ENCODE data around the gene EMP1.

Gene EMP1

DNA sequence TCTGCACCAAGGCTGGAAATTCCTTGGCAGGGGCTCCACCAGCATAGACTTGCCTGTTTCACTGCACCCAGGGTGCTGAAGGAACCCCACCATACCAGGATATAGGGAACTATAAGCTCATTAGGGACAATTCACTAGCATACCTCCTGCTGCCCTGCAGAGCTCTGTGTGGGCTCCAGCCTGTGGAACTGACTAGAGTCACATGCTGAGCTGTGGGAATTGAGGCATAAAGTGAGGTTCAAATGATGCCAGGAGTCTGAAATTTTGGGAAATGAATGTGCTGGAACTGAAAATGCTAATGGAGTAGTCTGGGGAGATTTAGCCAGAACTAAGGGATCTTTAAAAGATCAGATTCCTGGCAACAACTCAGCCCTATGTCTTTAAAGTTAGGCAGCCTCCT is 7.3 kb upstream of the EMP1 start:
- Histone ChIP-seq H3K9me3 (ENCODE audit: insufficient read depth, low read depth, low read length) (no peaks in the 10 kb centered on the region), H2AFZ (ENCODE audit: insufficient read depth, low read length, poor library complexity) (no peak overlapping the region), H4K8ac (ENCODE audit: low read depth, low read length) (no peak overlapping the region), H3K4ac (ENCODE audit: low read depth, low read length) (no peak overlapping the region), H2BK5ac (ENCODE audit: low read depth, low read length, poor library complexity) (no peak overlapping the region), H2BK120ac (ENCODE audit: insufficient read depth, low read length, poor library complexity) (no peak overlapping the region), H4K91ac (ENCODE audit: low read depth, low read length) (peak overlapping the region; percentile 13), H3K9ac (ENCODE audit: low read length) (no peak overlapping the region), H2BK12ac (ENCODE audit: low read length) (peak overlapping the region; percentile 35), H3K23ac (ENCODE audit: low read length) (no peak overlapping the region), H3K27me3 (ENCODE audit: insufficient read depth, low read length) (no peaks in the 10 kb centered on the region), H3K18ac (ENCODE audit: low read length) (no peak overlapping the region), H3K4me2 (ENCODE audit: low read length) (no peak overlapping the region), H3K79me2 (ENCODE audit: control insufficient read depth, insufficient read depth, low read length, poor library complexity) (peaks cover under 1% of the 10 kb centered on the region), H3K36me3 (ENCODE audit: control insufficient read depth in 1 of 2, insufficient read depth in 2 of 2, low read length in 2 of 2) (no peaks in the 10 kb centered on the region), H4K12ac (ENCODE audit: low read depth, low read length) (no peak overlapping the region), H3K79me1 (ENCODE audit: low read length) (peaks cover 5% of the 10 kb centered on the region), H3K14ac (ENCODE audit: low read length) (no peak overlapping the region), H2AK5ac (ENCODE audit: low read length) (no peak overlapping the region), H3K4me1 (ENCODE audit: control insufficient read depth in 1 of 2, insufficient read depth in 2 of 2, low read length in 2 of 2) (peaks cover 9 to 11% of the 10 kb centered on the region in 2 experiments), H3K4me3 (ENCODE audit: low read depth, low read length) (no peak overlapping the region), H3K27ac (ENCODE audit: low read depth, low read length) (no peak overlapping the region)
- DNase-seq = no peak

DNA sequence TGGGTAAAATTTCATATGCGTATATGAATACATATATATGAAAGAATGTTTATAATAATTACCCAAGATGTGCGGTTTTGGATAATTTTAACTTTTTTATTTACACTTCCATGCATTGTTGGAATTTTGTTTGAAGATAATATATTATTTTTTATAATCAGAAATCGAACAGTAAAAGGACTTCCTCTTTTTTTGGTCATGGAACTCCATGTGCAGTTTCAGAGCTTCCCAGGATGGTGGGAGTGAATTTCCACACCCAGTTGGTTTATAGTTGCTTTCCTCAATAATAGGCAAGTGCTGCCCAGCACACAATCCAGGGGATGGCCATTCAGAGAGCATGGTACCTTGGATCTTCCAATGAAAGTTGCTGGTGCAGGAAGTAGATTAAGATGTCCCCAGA is 6.3 kb upstream of the EMP1 start:
- Histone ChIP-seq H3K4me3 (ENCODE audit: low read depth, low read length) (no peak overlapping the region), H3K27ac (ENCODE audit: low read depth, low read length) (no peak overlapping the region), H2BK12ac (ENCODE audit: low read length) (no peak overlapping the region), H3K23ac (ENCODE audit: low read length) (no peak overlapping the region), H3K14ac (ENCODE audit: low read length) (no peak overlapping the region), H4K91ac (ENCODE audit: low read depth, low read length) (no peak overlapping the region), H2BK5ac (ENCODE audit: low read depth, low read length, poor library complexity) (no peak overlapping the region), H4K8ac (ENCODE audit: low read depth, low read length) (no peak overlapping the region), H2BK120ac (ENCODE audit: insufficient read depth, low read length, poor library complexity) (no peak overlapping the region), H3K36me3 (ENCODE audit: control insufficient read depth in 1 of 2, insufficient read depth in 2 of 2, low read length in 2 of 2) (no peaks in the 10 kb centered on the region), H2AK5ac (ENCODE audit: low read length) (no peak overlapping the region), H3K18ac (ENCODE audit: low read length) (no peak overlapping the region), H3K9ac (ENCODE audit: low read length) (no peak overlapping the region), H3K79me1 (ENCODE audit: low read length) (peaks cover 8% of the 10 kb centered on the region), H3K4me2 (ENCODE audit: low read length) (no peak overlapping the region), H3K27me3 (ENCODE audit: insufficient read depth, low read length) (no peaks in the 10 kb centered on the region), H3K4me1 (ENCODE audit: control insufficient read depth in 1 of 2, insufficient read depth in 2 of 2, low read length in 2 of 2) (peaks cover 14 to 17% of the 10 kb centered on the region in 2 experiments), H2AFZ (ENCODE audit: insufficient read depth, low read length, poor library complexity) (no peak overlapping the region), H4K12ac (ENCODE audit: low read depth, low read length) (no peak overlapping the region), H3K79me2 (ENCODE audit: control insufficient read depth, insufficient read depth, low read length, poor library complexity) (peaks cover 2% of the 10 kb centered on the region), H3K9me3 (ENCODE audit: insufficient read depth, low read depth, low read length) (no peaks in the 10 kb centered on the region), H3K4ac (ENCODE audit: low read depth, low read length) (no peak overlapping the region)
- WGBS (ENCODE audit: extremely low coverage, insufficient coverage, insufficient read length) = no CpG with 5 or more reads among the region's 3 CpGs
- DNase-seq = no peak

DNA sequence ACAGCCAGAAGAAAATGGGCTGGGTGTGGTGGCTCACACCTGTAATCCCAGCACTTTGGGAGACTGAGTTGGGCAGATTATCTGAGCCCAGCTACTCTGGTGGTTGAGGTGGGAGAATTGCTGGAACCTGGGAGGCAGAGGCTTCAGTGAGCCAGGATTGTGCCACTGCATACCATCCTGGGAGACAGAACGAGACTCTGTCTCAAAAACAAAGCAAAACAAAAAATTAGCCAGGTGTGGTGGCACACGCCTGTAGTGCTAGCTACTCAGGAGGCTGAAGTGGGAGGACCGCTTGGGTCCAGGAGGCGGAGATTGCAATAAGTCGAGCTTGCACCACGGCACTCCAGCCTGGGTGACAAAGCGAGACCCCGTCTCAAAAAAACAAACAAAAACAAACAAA is 3.8 kb upstream of the EMP1 start:
- Histone ChIP-seq H3K9me3 (ENCODE audit: insufficient read depth, low read depth, low read length) (no peaks in the 10 kb centered on the region), H3K79me2 (ENCODE audit: control insufficient read depth, insufficient read depth, low read length, poor library complexity) (peaks cover 2% of the 10 kb centered on the region), H3K4me1 (ENCODE audit: control insufficient read depth in 1 of 2, insufficient read depth in 2 of 2, low read length in 2 of 2) (peaks cover 21 to 27% of the 10 kb centered on the region in 2 experiments), H3K4ac (ENCODE audit: low read depth, low read length) (no peak overlapping the region), H2BK12ac (ENCODE audit: low read length) (peak overlapping the region; percentile 27), H3K27ac (ENCODE audit: low read depth, low read length) (no peak overlapping the region), H3K27me3 (ENCODE audit: insufficient read depth, low read length) (no peaks in the 10 kb centered on the region), H3K18ac (ENCODE audit: low read length) (no peak overlapping the region), H3K36me3 (ENCODE audit: control insufficient read depth in 1 of 2, insufficient read depth in 2 of 2, low read length in 2 of 2) (no peaks in the 10 kb centered on the region), H3K9ac (ENCODE audit: low read length) (no peak overlapping the region), H3K4me2 (ENCODE audit: low read length) (no peak overlapping the region), H3K14ac (ENCODE audit: low read length) (no peak overlapping the region), H2AK5ac (ENCODE audit: low read length) (no peak overlapping the region), H4K8ac (ENCODE audit: low read depth, low read length) (no peak overlapping the region), H3K79me1 (ENCODE audit: low read length) (peaks cover 9% of the 10 kb centered on the region), H2AFZ (ENCODE audit: insufficient read depth, low read length, poor library complexity) (no peak overlapping the region), H3K4me3 (ENCODE audit: low read depth, low read length) (no peak overlapping the region), H2BK120ac (ENCODE audit: insufficient read depth, low read length, poor library complexity) (no peak overlapping the region), H3K23ac (ENCODE audit: low read length) (no peak overlapping the region), H4K91ac (ENCODE audit: low read depth, low read length) (peak overlapping the region; percentile 74), H2BK5ac (ENCODE audit: low read depth, low read length, poor library complexity) (no peak overlapping the region), H4K12ac (ENCODE audit: low read depth, low read length) (no peak overlapping the region)
- DNase-seq = no peak
- no CpG with 5 or more reads among the region's 8 CpGs for WGBS (ENCODE audit: extremely low coverage, insufficient coverage, insufficient read length)

DNA sequence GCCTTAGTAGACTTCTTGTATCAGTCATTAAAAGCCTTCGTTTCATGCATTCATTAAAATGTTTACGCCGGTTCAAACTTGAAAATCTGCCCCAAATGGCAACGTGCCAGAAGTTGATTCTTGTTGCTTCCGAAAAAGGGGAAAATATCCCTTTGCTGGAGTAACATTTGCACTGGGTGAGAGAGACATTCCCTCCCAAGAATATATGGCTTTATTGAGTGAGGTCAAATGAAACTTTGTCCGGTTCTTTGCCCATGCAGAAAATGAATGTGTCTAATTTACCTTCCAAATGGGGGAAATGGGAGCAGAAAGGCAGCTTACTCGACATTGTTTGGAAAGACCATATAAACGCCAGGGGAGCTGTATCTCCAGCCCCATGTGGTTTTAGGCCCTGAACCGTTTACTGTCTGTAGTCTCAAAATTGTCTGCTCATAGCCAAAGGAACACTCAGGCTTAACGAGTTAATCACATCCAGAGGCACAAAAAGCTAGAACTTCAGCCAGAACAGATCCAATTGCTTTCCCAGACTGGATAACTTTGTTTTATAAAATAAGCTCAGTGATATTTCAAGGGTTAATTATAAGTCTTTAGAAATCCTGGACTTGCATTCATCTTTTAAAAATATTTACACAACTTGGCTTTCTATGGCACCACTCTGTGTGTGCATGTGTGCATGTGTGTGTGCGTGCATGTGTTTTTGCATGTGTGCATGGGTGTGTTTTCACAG is 2.9 kb upstream of the EMP1 start:
- Histone ChIP-seq H3K79me1 (ENCODE audit: low read length) (peaks cover 9% of the 10 kb centered on the region), H3K9ac (ENCODE audit: low read length) (no peak overlapping the region), H3K79me2 (ENCODE audit: control insufficient read depth, insufficient read depth, low read length, poor library complexity) (peaks cover 2% of the 10 kb centered on the region), H4K12ac (ENCODE audit: low read depth, low read length) (no peak overlapping the region), H3K9me3 (ENCODE audit: insufficient read depth, low read depth, low read length) (no peaks in the 10 kb centered on the region), H2AK5ac (ENCODE audit: low read length) (no peak overlapping the region), H2AFZ (ENCODE audit: insufficient read depth, low read length, poor library complexity) (no peak overlapping the region), H3K4me2 (ENCODE audit: low read length) (no peak overlapping the region), H3K36me3 (ENCODE audit: control insufficient read depth in 1 of 2, insufficient read depth in 2 of 2, low read length in 2 of 2) (no peaks in the 10 kb centered on the region), H3K14ac (ENCODE audit: low read length) (no peak overlapping the region), H2BK5ac (ENCODE audit: low read depth, low read length, poor library complexity) (no peak overlapping the region), H3K4me3 (ENCODE audit: low read depth, low read length) (no peak overlapping the region), H3K4me1 (ENCODE audit: control insufficient read depth in 1 of 2, insufficient read depth in 2 of 2, low read length in 2 of 2) (peaks cover 21 to 27% of the 10 kb centered on the region in 2 experiments), H3K23ac (ENCODE audit: low read length) (no peak overlapping the region), H3K27ac (ENCODE audit: low read depth, low read length) (peak overlapping the region; percentile 83), H3K27me3 (ENCODE audit: insufficient read depth, low read length) (no peaks in the 10 kb centered on the region), H2BK120ac (ENCODE audit: insufficient read depth, low read length, poor library complexity) (no peak overlapping the region), H4K91ac (ENCODE audit: low read depth, low read length) (no peak overlapping the region), H3K18ac (ENCODE audit: low read length) (no peak overlapping the region), H2BK12ac (ENCODE audit: low read length) (peak overlapping the region; percentile 6), H3K4ac (ENCODE audit: low read depth, low read length) (no peak overlapping the region), H4K8ac (ENCODE audit: low read depth, low read length) (no peak overlapping the region)
- WGBS (ENCODE audit: extremely low coverage, insufficient coverage, insufficient read length) = no CpG with 5 or more reads among the region's 11 CpGs
- DNase-seq = no peak
